ENCODE measurements around the gene OR4D1.

The OR4D1 gene

GRCh38 chr17:58195518-58196123 is 47.4 kb downstream of the OR4D1 start:
- H3K4me3 ChIP-seq (ENCODE audit: low read depth, low read length) = no peak overlapping the region
- TF ChIP-seq CTCF (IDR thresholded peaks at IDR 0.05; ENCODE audit: low read depth, low read length) = no peak

- no peak for TF ChIP-seq CTCF (IDR thresholded peaks at IDR 0.05; ENCODE audit: low read depth, low read length)
- no peak overlapping the region for H3K4me3 ChIP-seq (ENCODE audit: low read depth, low read length)
Observed at GRCh38 chr17:58196610-58197009, 48.4 kb downstream of the OR4D1 start.

- TF ChIP-seq CTCF (IDR thresholded peaks at IDR 0.05; ENCODE audit: low read depth, low read length) = peak; percentile 63
Observed at GRCh38 chr17:58200024-58200633, 51.9 kb downstream of the OR4D1 start.

GRCh38 chr17:58202859-58203258 is 54.7 kb downstream of the OR4D1 start:
- no peak for TF ChIP-seq CTCF (IDR thresholded peaks at IDR 0.05; ENCODE audit: low read depth, low read length)
- H3K4me3 ChIP-seq (ENCODE audit: low read depth, low read length) = no peak overlapping the region

More at GRCh38 chr17:58200024-58200633, 51.9 kb downstream of the OR4D1 start:
- H3K4me3 ChIP-seq (ENCODE audit: low read depth, low read length) = no peak overlapping the region

- no peak overlapping the region for H3K4me3 ChIP-seq (ENCODE audit: low read depth, low read length)
- TF ChIP-seq CTCF (IDR thresholded peaks at IDR 0.05; ENCODE audit: low read depth, low read length) = no peak
Observed at GRCh38 chr17:58204796-58205195, 56.6 kb downstream of the OR4D1 start.

- no peak for TF ChIP-seq CTCF (IDR thresholded peaks at IDR 0.05; ENCODE audit: low read depth, low read length)
- no peak overlapping the region for H3K4me3 ChIP-seq (ENCODE audit: low read depth, low read length)
Observed at GRCh38 chr17:58205936-58206335, 57.8 kb downstream of the OR4D1 start.

GRCh38 chr17:58207451-58207850 is 59.3 kb downstream of the OR4D1 start:
- TF ChIP-seq CTCF (IDR thresholded peaks at IDR 0.05; ENCODE audit: low read depth, low read length) = no peak
- no peak overlapping the region for H3K4me3 ChIP-seq (ENCODE audit: low read depth, low read length)

Measured in WI38 (cell line).